HG03442 (cell line): ENCODE measurements around the gene SSBP3.

Experiments
- ATAC-seq: cut with Tn5 transposase; IDR thresholded peaks from one replicate; pipeline ENCODE4 v1.9.1; 2021; ENCODE audit warnings: mild to moderate bottlenecking, moderate library complexity; ENCODE audit not compliant: unreplicated experiment

The SSBP3 gene

DNA sequence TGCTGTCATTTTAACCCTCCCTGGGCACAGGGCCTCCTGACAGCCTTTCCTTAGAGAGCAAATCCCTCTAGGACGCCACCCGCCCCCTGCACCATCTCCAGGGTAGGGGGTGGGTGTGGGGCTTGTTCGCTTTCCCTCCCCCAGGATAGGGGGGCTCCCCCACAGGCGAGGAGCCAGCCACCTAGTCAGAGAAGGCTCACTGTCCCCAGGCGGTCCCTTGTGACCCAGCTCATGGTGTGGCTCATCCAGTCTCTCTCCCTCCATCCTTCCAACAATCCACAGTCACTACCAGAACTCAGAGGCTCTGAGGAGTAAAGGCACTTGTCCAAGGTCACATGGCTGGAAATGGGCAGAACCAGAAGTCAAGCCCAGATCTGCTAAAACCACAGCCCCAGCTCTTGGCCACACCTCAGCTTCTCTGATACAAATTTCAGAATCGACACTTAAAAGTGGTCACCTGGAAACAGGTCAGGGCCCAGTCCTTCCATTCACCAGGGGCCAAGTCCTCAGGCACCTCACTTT, 116.4 kb downstream of the SSBP3 start:
- ATAC-seq = no peak

DNA sequence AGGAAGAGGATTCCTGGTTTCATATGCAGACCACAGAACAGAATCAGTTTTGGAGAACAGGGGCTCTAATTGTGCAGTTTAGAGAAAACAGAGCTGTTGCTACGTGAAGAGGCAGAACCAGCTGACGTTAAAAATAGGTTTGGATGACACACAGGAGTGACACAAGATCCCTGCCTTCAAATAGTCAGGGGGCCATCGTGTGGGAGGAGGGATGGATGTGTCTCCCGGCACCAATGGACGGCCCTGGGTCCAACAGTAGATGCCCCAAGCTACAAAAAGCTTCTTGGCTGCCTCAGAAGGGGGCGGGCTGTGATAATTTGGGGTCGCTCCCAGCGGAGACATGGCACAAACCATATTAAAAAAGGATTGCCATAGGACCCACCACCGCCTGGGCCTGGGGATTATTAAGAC, 118.4 kb downstream of the SSBP3 start:
- no peak for ATAC-seq

DNA sequence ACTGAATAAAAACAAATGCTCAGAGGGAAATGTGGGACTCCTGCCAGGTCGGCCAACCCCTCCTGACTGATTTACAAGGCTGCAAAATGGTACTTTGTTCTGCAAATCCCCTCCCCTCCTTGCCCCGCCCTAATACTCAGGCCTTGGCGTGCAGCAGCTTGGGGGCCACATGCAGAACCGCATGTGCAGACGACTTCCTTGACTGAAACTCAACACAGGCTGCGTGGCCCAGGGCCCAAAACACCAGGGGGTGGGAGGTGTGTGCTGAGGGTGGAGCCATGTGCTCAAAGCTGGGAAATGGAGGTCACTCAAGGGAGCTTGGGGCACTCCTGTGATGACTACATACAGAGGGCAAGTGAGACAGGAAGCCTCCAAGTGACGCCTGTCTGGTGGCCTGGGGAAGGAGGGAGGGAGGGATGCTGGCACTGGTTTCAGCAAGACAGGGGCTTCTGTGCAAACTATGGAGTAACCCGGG, 119.0 kb downstream of the SSBP3 start:
- ATAC-seq = no peak

DNA sequence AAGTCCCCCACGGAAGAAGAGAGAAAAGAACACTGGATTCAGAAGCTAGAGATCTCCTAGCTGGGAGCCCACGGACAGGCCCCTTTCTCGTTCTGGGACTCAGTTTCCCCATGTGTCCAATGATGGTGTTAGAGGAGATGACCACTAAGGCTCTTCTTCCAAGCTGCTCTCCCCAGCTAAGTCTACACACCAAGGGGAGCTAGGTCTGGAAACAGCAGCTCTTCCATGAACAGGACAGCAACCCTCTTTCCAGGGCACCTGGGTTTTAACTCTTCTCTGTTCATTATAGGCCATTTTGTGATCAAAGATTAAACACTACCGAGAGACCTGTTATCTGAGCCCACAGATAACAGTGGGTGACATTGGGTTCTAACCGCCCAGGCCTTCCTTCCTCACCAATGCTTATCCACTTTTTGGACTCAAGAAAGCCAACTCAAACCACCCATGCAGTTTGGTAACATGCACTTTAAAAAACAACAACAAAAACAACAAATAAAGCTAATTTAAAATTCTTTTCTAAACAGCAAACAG, 120.3 kb downstream of the SSBP3 start:
- ATAC-seq = no peak

DNA sequence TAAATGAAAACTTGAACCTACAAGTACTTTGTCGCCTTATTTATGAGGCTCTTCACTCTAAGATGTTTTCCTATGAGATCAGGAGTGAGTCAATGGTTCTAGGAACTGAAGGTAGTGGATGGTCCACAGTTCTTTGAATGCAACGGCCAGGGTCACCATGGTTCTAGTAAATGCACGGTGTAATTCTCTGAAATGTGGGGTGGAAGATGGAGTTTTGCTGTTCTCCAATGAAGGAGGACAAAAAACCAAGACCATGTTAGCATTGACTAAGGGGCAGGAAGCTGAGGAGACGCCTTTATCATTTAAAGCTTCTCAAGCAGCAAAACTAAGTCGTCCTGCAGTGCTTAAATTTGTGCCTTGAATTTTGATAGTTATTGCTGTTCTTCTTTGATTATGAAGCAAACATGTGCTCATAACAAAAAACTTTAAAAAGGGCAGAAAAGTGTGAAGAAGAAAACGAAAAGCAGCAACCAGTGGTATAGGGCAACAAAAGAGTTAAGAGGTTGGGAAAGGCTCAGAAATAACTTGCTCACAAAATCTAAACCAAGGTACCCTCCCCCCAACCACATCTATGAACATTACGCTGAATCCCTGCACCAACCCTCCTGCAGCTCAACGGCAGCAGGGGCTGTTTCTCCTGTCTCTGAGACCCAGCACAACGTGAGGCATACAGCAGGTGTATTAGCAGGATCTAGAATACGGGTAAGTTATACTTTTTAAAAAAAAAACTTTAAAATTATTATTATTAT, 121.2 kb downstream of the SSBP3 start:
- ATAC-seq = no peak

DNA sequence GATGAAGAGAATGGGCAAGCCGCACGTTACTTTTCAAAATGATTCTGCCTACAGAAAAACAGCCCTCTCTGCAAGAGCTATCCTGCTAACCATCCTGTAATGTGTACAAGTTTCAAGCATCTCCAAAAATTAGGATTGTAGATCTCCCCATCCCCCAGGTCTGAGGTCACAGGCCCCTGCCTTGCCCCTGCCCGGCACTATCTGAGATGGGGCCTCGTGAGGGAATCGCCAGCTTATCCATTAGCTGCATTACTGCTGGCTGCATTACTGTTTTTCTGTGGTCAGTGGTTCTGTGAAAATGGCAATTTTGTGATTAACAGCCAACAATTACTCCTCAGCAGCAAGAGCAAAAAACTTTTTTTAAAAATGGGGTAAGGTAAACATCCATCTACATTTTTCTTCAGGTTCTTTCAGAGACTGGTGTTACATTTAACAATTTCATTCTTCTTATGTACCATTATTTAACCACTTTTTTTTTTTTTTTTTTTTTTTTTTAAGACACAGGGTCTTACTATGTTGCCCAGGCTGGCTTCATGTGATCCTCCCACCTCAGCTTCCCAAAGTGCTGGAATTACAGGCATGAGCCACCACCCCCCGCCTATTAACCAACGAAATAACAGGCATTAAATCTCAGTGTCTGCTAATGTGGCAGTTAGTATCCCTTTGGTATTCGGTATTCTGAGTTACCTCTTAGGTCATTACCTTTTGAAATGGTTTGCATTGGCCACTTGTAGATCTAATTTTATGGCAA, 122.4 kb downstream of the SSBP3 start:
- ATAC-seq = no peak

DNA sequence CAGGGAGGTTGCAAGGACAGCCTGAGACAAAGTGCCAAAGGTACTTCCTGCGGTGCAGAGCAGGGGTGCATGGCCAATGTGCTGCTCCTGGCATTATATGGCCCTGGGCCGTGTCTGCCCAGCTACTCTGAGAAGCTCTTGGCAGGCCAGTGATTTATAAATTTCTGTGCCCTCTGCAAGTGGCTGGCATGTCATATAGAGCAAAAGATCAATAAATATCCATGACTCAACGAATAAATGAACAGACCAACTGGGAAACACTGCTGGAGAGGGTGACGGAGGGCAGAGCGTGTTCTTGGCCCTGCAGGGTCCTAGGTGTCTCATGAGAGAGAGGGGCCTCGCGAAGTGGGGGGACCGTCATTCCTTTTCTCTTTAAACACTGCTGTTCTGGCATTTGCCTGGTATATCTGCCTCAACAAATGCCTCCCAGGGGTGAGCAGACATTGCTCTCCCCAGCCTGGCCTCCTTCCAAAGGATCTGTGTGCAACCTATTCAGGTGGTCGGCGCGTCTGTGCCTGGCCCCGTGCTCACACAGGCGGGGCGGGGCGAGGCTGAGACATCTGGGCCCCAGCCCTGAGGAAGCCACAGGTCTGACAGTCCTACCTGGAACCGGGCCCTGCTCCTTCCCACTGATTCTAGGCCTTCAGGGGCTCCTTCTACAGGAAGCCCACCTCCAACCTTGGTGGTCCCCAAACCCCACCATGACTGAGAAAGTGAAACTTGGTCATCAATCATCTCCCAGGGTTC, 123.9 kb downstream of the SSBP3 start:
- ATAC-seq = no peak

DNA sequence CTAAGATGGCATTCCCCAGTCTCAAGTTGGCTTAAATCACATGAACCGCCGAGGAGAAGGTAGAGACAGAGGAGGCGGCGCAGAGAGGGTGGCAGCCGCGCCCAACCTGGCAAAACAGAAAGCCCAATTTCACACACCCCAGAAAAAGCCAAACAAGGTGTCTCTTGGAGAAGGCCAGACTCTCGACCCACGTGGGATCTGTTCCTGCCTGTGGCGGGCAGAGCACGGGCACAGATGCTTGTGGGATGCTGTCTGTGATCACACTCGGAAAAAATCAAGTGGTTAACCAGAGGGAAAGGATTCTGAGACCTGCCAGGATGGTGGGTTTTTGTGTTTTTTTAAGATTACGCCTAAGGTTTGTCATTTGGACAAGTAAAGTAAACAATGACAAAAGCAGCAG, 125.5 kb downstream of the SSBP3 start:
- no peak for ATAC-seq

DNA sequence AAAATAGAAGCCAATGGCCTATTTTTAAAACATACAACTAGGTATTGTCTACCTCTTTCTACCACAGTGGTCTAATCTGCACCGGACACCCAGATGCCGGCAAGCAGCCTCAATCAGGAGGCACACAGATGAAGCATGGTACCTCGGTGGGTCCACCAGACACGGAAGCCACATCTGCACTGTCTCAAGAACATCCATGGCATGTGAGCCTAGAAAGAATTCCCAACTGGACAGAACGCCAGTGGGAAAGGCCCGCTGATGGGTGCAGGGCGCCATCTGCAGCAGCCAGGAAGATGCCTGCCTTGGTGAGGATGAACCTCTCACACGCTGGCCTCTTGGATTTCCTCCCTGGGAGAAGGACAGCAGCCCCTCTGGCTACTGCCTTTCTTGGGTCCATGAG, 126.7 kb downstream of the SSBP3 start:
- ATAC-seq = no peak

DNA sequence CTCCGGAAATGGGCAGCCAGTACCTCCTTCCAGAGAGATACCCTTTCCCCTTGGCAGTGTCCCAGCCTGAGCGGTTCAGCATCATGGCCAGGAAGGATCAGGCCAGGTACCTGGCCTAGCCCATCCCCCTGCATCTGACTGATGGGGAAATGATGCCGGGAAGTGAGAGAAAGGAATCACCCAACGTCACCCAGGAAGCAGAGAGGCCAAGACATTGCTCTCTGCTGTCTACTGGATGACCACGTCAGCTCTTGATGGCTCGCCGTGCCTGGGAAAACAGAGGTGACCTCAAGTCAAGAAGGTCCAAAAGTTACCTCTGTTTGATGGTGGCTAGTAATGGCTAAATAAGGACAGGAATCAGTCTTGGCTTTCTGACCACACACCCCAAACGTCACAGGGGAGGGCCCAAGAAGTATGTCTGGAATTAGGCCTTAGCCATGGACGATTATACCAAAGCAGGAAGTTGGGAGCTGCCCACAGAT, 127.2 kb downstream of the SSBP3 start:
- no peak for ATAC-seq

DNA sequence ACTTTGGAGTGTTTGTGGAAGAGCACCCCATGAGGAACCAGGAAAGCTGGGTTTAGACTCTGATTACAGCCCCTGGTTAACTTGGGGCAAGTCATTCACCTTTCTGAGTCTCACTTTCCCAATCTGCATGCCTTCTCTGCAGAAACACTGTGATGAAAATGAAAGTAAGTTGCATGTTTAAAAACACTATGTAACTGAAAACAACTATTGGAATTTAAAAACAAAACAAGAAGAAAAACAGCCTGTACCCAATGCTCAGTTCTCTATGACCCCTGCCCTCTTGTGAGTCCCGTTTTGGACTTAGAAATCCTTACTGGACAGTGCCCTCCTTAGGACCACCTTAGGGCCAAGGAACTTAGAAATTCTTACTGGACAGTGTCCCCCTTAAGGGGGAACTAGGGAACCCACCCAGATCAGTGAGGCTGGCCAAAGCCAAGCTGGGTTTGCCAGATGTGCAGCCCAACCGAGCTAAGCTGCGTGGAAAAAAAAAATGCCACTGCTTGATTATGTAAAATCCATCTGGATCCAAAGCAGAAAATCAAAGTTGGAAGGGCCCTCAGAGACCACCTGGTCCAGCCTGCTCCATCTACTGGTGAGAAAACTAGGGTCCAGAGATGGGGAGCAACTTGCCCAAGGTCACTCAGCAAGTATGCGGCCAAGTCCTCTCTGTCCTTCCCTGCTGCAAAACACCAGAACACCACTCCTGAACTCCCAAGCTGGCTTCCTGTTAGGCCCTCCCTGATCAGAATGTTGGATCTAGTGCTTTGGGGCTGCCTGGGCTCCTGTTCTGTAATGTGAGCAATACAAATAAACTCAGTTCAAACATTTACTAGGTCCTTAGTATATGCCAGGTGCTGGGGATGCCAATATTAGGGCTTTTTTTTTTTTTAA, 128.5 kb downstream of the SSBP3 start:
- ATAC-seq = no peak

DNA sequence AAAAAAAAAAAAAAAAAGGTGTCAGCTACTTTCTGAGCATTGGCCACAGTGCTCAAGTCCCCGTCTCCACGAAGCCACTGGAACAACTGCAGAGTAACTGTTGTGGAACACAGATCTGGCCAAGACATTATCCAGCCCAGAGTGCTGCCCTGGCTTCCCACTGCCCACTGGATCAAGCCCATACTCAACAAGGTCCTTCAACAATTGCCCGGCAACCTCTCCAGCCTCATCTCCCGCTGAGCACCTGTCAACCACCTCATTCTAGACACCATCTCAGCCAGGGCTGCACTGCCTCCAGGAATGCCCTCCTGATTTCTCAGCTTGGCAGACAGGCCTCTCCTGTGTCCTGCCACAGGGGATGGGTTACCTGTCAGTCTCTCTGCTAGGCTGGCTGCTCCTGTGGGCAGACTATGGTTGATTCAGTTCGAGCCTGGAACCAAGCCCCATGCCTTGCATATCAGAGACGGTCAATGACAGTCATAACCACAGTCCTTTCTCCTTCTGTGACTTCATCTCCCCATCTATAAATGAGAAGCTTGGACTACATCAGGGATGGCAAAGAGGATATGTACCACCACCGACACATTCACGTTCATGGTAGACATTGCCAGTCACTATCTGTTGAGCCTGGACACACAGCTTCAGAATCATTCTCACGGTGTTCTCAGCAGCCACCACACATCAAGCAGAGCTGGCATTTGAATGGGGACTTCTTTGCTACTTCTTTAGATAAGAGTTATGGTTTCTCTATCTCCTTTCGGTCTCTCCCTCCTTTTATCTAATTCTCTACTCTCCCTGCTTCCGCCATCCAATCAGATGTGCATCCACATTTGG, 129.4 kb downstream of the SSBP3 start:
- no peak for ATAC-seq

DNA sequence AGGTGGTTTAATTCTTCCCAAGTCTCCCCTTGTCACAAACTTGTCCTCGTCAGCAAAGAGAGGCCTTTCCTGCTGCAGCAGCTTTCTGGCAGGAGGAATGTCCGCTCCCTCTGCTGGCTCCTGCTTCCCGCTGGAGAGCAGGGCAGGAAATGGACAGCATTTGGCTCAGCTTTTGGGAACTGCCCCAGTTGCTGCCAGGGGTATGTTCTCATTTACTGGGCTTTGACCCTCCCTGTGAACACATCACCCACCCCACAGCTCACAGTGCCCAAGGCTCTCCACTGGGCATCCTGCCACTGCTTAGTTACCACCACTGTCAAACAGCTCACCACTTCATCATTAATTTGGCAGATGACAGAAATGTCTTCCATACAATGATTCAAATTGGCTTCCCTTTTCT, 130.8 kb downstream of the SSBP3 start:
- no peak for ATAC-seq

DNA sequence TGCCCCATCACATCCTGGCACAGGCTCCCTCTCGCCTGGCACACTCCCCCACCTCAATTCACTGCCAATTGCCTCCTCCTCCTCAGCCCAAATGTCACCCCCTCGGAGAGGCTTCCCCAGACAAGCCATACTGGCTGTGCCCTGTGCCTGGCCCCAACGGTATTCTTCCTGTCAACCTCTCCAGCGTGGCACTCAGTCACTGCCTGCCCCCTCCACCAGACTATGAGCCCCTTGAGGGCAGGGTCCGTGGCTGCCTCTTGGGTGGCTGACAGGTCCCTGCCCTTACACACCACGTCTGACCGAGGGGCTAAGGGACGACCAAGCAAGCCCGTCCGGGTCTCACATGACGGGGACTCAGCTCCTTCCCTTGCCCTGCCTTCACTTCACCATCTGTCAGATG, 131.3 kb downstream of the SSBP3 start:
- no peak for ATAC-seq

DNA sequence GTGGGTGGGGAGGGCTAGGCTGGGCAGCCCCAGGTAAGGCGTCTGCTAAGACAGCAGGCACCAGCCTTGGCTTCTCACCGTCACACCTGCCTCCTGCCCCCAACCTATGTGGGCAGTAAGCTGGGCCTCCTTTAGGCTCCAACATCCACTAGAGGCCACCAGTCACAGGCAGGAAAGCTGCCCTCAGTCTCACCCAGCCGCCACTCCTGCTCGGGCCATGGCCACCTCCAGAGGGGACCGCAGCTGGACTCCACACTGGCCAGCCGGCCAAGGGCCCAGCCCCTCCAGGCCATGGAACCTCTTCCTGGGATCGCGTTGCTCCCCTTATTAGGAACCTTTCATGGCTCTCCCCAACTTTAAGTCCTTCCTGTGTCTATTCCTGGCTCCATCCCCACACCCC, 131.7 kb downstream of the SSBP3 start:
- ATAC-seq = no peak

DNA sequence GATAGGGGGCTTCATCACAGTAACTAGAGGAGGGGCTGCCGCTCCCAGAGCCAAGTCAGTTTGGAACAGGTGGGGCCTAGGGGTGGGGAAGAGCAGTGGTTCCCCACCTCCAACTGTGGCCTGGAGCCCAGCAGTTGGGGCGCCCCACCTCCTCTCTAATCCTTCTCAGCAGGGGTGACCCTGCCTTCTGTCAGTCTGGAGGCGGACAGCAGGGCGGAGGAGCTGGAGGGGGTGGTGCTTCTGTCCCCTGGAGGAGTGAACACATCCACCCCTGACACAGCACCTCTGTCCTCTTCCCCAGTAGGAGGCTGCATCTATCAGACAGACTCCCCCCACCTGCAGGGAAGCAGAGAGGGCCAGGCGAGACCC, 132.4 kb downstream of the SSBP3 start:
- ATAC-seq = no peak

DNA sequence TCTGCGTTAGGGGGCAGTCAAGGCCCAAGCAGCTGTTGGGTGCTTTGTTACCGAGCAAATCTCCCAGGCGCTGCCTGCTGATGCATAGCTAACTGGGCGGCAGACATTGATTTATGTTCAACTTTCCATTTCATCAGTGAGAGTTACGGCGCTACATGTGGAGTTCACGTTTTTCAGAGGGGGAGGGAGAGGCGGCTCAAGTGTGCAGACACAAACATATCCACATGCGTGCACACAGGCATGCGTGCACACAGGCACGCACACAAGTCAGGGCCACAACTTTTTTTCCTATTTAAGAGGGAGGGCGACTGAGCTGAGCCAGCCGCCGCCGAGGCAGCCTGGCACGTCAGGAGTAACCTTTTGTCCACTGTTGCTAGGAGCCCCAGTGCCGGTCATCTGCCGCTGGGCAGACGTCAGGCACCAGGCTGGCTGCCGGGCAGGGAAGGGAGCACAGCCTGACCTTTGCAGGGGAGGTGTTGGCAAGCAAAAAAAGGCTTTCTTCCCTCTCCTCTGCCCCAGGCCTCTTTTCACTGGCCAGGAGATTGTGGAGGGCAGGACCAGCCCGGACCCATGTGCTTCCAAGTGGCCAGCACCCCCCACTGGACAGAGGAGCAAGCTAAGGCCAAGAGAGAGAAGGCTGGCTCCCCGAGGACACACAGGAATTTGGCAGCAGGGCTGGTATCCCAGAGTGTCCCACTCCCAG, 133.0 kb downstream of the SSBP3 start:
- ATAC-seq = no peak

DNA sequence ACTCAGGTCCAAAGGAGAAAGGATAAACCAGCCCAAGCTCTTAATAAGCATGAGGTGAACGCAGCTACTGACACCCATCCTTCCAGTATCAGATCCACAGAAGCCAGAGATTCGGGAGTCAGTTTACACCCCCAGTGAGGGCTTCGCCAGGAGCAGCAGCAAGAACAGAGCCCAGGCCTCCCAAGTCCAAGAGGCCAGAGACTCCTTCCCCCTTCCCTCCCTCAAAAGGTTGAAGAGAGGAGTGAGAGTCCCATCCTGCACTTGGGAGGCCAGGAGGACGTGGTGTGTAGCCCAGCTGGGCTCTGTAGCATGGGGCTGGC, 133.5 kb downstream of the SSBP3 start:
- no peak for ATAC-seq

DNA sequence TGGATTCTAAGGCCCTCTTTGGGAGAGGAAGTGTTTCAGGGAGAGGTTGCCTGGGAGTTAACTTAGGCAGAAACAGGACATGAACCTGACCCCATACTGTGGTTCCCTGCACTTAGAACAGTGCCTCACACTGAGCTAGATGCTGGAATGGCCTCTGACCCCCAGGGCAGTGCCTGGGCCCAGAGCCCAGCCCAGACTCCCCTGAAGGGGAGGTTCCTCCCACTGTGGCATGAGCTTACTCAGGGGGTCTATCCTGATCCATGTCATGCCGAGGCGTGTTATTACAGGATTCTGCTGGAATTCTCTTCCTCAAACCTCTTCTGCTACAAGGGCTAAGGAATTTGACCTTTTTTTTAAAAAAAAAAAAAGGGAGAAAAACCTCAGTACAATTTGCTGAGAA, 134.1 kb downstream of the SSBP3 start:
- no peak for ATAC-seq
